Stimulated activated naive CD8-positive, alpha-beta T cell treated with anti-CD3 and anti-CD28 coated beads, Interleukin-15, amount 100 ng/mL, for 72 hours (primary cell): ENCODE results near the gene CORO6.
A peak's percentile ranks its signal among the peaks of the same experiment; 100 is the strongest.

Experiments used
- ATAC-seq: fragments of 150-1000 bp; cut with Tn5 transposase; 2 replicates; pipeline ENCODE4 v1.10.0; 2021; ENCODE audit warnings: mild to moderate bottlenecking, moderate library complexity
- DNase-seq, 2 donors: peaks; one replicate each; pipeline ENCODE4 v3.0.0; 2021 to 2022
- H3K27ac Mint-ChIP-seq, 2 donors: one replicate each; pipeline ENCODE4 v1.8.0; 2022; ENCODE audit warnings: mild to moderate bottlenecking in 2 of 2, mixed read lengths in 2 of 2, moderate library complexity in 2 of 2
- H3K27me3 Mint-ChIP-seq: one replicate; pipeline ENCODE4 v1.8.0; 2022; ENCODE audit warnings: mixed read lengths
- H3K4me1 Mint-ChIP-seq: one replicate; pipeline ENCODE4 v1.8.0; 2022; ENCODE audit warnings: mild to moderate bottlenecking, mixed read lengths
- H3K4me3 Mint-ChIP-seq, 2 donors: one replicate each; pipeline ENCODE4 v1.8.0; 2022; ENCODE audit warnings: mild to moderate bottlenecking in 2 of 2, mixed read lengths in 2 of 2, moderate library complexity in 1 of 2
- H3K9me3 Mint-ChIP-seq, 2 donors: one replicate each; pipeline ENCODE4 v1.8.0; 2022; ENCODE audit warnings: mixed read lengths in 2 of 2

The CORO6 gene

GRCh38 chr17:29612094-29612403 lies 10.7 kb downstream of the CORO6 start:
- Mint-ChIP-seq H3K27ac (no peak overlapping the region), H3K4me3 (no peak overlapping the region), H3K27me3 (peaks cover 5% of the 10 kb centered on the region), H3K9me3 (no peaks in the 10 kb centered on the region), H3K4me1 (peaks cover 47% of the 10 kb centered on the region)
- DNase-seq (no peak), ATAC-seq (no peak)

DNA sequence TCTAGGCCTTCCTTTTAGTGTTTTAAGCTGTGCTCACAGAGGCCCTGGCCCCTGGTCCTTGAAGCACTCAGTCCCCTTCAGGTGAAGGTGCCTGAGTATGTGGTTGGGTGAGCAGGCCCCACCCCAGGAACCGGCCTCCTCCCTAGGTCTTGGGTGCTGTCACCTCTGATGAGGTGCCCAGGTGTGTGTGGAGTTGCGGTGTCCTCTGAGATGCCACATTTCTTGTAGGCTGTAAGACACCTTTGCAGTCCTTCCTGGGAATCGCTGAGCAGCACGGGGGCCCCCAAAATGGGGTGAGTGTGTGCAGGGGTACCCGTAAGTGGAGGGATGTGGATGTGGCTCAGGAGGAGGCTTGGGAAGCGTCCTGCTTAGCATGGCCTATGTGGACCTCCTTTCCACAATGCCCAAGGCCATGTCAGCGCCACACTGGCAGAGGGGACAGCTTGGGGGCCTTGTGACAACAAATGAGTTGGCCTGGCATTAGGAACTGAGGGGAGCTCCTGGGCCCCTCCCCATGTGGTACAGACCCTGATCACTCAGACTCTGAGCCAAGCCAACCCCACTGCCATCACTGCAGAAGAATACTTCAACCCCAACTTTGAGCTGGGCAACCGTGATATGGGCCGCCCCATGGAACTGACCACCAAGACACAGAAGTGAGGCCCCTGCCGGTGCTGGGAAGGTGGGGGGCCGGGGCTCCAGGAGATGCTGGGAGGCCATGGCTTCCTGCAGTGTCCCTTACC lies 11.2 kb downstream of the CORO6 start:
- peaks cover 42% of the 10 kb centered on the region for H3K4me1 Mint-ChIP-seq
- DNase-seq = no peak
- no peak overlapping the region for H3K27ac Mint-ChIP-seq
- H3K27me3 Mint-ChIP-seq = peaks cover 5% of the 10 kb centered on the region
- H3K4me3 Mint-ChIP-seq = no peak overlapping the region
- ATAC-seq = no peak
- no peaks in the 10 kb centered on the region for H3K9me3 Mint-ChIP-seq

DNA sequence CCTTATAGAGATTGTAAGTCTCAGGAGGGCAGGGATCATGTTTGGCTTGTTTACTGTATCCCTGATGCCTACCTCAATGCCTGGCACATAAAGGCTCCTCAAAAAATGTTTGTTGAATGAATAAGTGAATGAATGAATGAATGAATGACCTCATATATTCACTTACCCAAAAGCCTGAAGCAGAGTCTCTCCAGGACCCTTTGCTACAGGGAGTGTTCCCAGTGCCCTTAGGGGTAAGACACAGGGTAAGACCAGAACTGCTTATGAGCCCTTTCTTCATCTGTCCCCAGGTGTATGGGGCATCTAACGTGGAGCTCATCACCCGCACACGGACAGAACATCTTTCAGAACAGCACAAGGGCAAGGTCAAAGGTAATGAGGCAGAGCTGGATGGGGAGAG lies 12.3 kb downstream of the CORO6 start:
- Mint-ChIP-seq H3K27ac (no peak overlapping the region), H3K4me1 (peaks cover 31% of the 10 kb centered on the region), H3K27me3 (no peaks in the 10 kb centered on the region), H3K4me3 (no peak overlapping the region), H3K9me3 (no peaks in the 10 kb centered on the region)
- ATAC-seq (no peak), DNase-seq (no peak)

- H3K4me1 Mint-ChIP-seq = peaks cover 17% of the 10 kb centered on the region
- H3K27ac Mint-ChIP-seq = no peak overlapping the region
- H3K9me3 Mint-ChIP-seq = no peaks in the 10 kb centered on the region
- no peak for ATAC-seq
- H3K27me3 Mint-ChIP-seq = no peaks in the 10 kb centered on the region
- H3K4me3 Mint-ChIP-seq = no peak overlapping the region
- no peak for DNase-seq
These were observed 13.7 kb downstream of the CORO6 start for GRCh38 chr17:29608986-29609385.

DNA sequence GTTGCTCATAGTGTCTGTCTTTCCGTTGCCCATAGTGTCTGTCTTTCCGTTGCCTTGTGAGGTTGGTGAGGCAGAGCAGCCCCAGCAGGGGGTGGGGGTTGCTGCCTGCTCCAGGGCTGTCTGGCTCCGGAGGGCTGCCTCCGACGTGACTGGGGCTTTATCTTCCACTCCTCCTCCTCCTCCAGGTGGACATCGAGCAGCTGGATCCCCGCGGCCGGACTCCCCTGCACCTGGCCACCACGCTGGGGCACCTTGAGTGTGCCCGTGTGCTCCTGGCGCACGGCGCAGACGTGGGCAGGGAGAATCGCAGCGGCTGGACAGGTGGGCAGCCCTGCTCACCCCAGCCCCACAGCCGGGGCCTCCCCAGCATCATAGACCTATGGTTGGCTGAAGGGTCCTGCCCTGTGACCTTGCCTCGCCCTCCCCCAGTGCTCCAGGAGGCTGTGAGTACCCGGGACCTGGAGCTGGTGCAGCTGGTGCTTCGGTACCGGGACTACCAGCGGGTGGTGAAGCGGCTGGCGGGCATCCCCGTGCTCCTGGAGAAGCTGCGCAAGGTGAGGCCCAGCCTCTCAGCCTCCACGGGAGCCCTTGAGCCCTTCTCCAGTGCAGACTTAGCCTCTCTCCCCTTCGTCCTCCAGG lies 15.0 kb downstream of the CORO6 start:
- H3K27ac Mint-ChIP-seq = no peak overlapping the region
- peaks cover 7% of the 10 kb centered on the region for H3K4me1 Mint-ChIP-seq
- DNase-seq = no peak
- ATAC-seq = peak; percentile 35
- no peaks in the 10 kb centered on the region for H3K9me3 Mint-ChIP-seq
- H3K27me3 Mint-ChIP-seq = no peaks in the 10 kb centered on the region
- no peak overlapping the region for H3K4me3 Mint-ChIP-seq

- Mint-ChIP-seq H3K4me3 (no peak overlapping the region), H3K4me1 (peaks cover 16% of the 10 kb centered on the region), H3K27ac (no peak overlapping the region), H3K27me3 (no peaks in the 10 kb centered on the region), H3K9me3 (no peaks in the 10 kb centered on the region)
- no peak for ATAC-seq
- no peak for DNase-seq
These were observed 19.5 kb downstream of the CORO6 start for GRCh38 chr17:29603109-29603674.

DNA sequence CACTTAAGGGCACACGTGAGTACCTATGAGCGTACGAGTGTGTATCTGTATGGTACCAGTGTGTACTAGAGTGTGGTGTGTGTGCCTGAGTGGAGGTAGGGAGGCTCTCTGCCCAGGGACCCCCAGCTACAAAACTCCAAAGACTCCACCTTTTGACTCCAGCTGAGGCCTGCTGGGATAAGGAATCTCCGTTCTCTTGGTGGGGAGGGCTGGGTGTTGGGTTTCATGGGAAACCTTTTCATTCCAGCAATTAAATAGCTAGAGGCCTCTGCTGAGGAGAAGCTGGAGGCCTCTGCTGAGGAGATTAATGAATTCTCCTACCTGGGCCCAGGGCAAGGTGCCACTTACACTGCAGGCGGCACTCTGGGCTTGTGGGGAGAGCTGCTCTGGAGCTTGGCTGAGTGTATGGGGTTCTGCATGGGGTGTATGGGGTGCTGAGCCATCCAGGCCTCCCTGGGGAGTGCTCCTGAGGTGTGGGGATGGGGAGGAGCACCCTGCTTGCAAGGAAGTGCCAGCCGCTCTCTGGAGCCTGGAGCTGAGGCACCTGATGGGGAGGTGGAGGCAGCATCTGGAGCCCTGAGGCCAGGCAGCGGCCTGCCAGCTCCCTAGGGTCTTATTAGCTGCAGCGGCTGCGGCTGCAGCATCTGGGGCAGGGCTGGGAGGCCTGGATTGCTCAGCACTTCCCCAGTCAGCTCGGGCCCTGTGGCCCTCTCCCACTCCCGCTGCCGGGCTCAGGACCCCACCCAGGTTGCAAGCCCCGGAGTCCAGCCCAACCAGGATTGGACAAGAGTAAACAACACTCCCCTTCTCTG lies 25.1 kb downstream of the CORO6 start:
- H3K9me3 Mint-ChIP-seq = no peaks in the 10 kb centered on the region
- no peak overlapping the region for H3K27ac Mint-ChIP-seq
- DNase-seq (no peak), ATAC-seq (no peak)
- peaks cover 41% of the 10 kb centered on the region for H3K4me1 Mint-ChIP-seq
- no peaks in the 10 kb centered on the region for H3K27me3 Mint-ChIP-seq
- no peak overlapping the region for H3K4me3 Mint-ChIP-seq

- DNase-seq = no peak
- Mint-ChIP-seq H3K4me3 (no peak overlapping the region), H3K27me3 (no peaks in the 10 kb centered on the region), H3K4me1 (peaks cover 49% of the 10 kb centered on the region), H3K9me3 (no peaks in the 10 kb centered on the region), H3K27ac (no peak overlapping the region)
- no peak for ATAC-seq
These were observed 25.9 kb downstream of the CORO6 start for GRCh38 chr17:29596811-29597210.

DNA sequence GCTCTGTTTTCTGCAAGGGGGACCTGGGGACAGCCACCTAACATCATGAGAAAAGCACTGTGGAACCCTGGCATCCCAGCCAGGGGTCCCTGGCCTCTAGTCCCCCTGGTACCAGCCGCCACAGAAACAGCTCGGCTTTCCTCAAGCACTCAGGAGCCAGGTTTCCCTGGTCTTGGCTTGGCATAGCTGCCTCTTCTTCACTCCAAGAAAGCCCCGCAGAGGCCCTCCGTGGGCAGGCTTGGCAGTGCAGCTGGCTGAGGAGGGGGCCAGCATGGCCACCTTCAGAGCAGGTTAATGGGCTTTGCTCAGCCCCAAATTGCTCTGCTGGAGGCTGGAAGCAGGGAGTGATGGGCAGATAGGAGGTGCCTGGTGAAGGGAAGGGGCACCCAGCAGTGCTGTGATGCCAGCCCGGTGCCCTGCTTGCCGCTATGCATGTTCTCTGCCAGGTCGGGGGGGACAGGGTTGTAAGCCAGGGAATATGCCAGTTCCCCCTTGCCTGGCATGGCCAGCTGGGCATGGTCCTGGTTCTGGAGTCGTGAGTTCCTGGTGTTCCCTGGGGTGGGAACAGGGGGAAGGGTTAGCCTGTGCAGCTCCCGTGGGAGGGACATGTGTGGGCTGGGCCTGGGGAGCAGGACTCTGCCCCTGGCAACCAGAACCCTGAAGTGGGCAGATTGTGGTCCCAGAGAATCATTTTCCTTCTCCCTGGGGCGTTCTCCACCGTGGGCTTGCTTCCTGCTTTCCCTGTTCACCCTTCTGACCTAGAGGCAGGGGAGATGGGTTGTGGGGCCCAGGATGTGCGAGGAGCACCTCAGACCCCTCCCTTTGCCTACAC lies 26.6 kb downstream of the CORO6 start:
- Mint-ChIP-seq H3K27ac (no peak overlapping the region), H3K27me3 (no peaks in the 10 kb centered on the region), H3K4me1 (peaks cover 55% of the 10 kb centered on the region), H3K4me3 (no peak overlapping the region), H3K9me3 (no peaks in the 10 kb centered on the region)
- no peak for DNase-seq
- ATAC-seq = no peak

GRCh38 chr17:29595107-29595942 lies 27.4 kb downstream of the CORO6 start:
- no peak for ATAC-seq
- DNase-seq = no peak
- peaks cover 56% of the 10 kb centered on the region for H3K4me1 Mint-ChIP-seq
- no peak overlapping the region for H3K27ac Mint-ChIP-seq
- no peaks in the 10 kb centered on the region for H3K9me3 Mint-ChIP-seq
- no peak overlapping the region for H3K4me3 Mint-ChIP-seq
- no peaks in the 10 kb centered on the region for H3K27me3 Mint-ChIP-seq

- ATAC-seq = no peak
- H3K4me1 Mint-ChIP-seq = peaks cover 61% of the 10 kb centered on the region
- no peak for DNase-seq
- H3K9me3 Mint-ChIP-seq = no peaks in the 10 kb centered on the region
- peak overlapping the region; percentile 82 to 88 for H3K4me3 Mint-ChIP-seq
- H3K27ac Mint-ChIP-seq = no peak overlapping the region
- no peaks in the 10 kb centered on the region for H3K27me3 Mint-ChIP-seq
These were observed 28.1 kb downstream of the CORO6 start for GRCh38 chr17:29594519-29595090.

DNA sequence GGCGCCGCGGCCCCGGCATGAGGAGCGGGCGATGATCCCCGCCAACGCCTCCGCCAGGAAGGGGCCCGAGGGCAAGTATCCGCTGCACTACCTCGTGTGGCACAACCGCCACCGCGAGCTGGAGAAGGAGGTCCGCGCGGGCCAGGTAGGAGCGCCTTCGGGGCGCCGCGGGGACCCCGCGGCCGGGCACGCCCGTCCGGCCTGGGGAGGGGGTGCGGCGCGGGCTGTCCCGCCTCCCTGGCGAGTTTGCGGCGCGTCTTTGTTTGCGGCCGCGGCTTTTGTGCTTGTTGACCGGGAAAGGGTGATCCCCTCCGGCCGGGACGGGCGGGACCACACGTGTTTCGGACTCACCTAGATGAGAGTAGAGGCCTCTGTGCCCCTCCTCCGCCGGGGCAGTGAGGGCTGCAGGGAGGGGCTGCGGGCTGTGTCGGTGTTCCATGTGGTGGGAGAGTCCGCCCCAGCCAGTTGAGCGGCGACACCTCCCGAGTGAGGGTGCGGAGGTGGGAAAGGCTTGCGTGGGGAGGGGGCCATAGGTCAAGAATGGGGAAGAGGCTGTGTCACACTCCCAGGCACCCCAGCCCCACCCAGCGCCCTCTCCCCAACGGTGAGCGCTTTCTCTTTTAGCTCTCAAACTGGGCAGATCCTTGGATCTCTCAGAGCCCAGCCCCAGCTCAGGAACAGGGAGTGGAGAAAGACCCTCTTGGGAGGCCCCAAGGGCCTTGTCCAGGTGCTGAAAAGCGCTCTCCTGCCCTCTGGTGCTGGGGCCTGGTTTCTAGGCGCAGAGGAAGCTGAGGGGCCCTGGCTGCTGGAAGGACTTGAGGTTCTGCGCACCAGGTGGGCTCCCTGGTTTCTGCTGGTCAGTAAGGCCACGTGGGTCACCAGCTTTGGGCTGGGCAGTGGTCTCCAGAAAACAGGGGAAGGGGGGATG lies 28.9 kb downstream of the CORO6 start:
- H3K4me3 Mint-ChIP-seq = peak overlapping the region; percentile 82 to 88
- H3K27ac Mint-ChIP-seq = peak overlapping the region in 1 of 2 donors; percentile 67
- no peak for ATAC-seq
- peak in 1 of 2 donors; percentile 43 for DNase-seq
- no peaks in the 10 kb centered on the region for H3K27me3 Mint-ChIP-seq
- H3K9me3 Mint-ChIP-seq = no peaks in the 10 kb centered on the region
- H3K4me1 Mint-ChIP-seq = peaks cover 61% of the 10 kb centered on the region

- Mint-ChIP-seq H3K4me3 (peak within 1 kb of the TSS; percentile 82 to 91), H3K27me3 (no peaks in the 10 kb centered on the region), H3K9me3 (no peaks in the 10 kb centered on the region), H3K4me1 (peaks cover 67% of the 10 kb centered on the region), H3K27ac (peak within 1 kb of the TSS in 1 of 2 donors; percentile 67)
- ATAC-seq = peak; percentile 26
- peak; percentile 41 to 51 for DNase-seq
These were observed 29.7 kb downstream of the CORO6 start, which contains the start of gene ANKRD13B for GRCh38 chr17:29592850-29593551. Gene ANKRD13B (plus strand): TSS chr17:29593132. CDS start chr17:29593622, 490 bp downstream.
